Kidney tubule cell (primary cell): ENCODE results near the gene PSAPL1.

Experiments
- DNase-seq: peaks from one replicate; pipeline ENCODE4 v3.0.0-alpha.2; 2018; ENCODE audit warnings: low spot score

PSAPL1 gene

DNA sequence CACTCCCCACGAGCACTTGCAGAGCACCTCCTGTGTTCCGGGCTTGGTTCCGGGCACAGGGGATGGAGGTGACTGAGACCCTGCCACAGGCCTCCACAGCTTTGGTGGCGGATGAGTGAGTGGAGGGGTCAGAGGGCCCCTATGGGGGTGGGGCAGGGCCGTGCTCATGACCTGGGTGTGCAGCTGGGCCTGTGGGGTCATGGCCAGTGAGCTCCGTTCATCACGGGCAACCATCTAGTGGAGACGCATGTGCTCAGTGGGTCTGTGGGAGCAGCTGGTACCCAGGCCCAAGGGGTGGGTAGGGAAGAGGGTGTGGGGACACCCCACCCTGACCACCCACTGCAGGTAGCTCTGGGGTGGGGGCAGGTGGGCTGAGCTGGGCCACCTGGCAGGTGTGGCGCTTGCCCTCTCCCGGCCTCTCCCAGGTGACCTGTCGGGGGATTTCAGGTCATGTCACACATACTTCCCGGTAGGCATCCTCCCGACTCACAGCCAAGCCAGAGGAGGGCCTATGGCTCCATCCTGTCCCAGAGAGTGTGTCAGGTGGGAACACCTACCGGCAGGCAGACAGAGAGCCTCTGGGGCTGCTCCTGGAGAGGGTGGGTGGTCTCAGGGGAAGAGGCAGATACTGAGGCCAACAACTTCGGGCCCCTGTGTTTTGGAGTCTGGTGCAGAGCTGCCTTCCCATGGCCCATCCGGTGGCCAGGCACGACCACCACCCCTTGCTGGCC is 3.6 kb downstream of the PSAPL1 start:
- DNase-seq, result no peak

DNA sequence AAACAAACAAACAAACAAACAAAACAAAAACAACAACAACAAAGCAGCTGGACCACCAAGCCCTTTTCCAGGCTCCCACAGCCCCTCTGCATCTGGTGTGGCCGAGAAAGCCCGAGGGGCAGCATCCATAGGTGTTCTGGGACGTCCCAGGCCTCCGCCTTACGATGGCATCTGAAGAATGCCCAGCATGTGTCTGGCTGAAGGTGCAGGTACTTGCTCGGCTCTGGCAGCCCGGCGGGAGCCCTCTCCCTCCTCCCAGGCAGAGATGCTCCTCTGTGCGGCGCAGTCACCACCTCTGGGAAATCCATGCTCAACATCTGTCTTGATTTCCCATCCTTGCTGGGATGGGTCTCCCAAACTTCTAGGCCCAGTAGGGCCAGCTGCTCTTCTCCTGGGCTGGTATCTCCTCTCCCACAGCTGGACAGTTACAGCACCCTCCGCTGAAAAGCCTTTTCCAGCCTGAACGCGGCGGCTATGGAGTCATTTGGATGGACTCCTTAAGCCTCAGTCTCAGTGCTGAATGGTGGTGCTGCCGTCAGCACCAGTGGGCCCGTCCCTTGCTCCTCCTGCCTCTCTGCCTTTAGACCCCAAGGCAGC is 4.3 kb downstream of the PSAPL1 start:
- DNase-seq, result peak; percentile 20

DNA sequence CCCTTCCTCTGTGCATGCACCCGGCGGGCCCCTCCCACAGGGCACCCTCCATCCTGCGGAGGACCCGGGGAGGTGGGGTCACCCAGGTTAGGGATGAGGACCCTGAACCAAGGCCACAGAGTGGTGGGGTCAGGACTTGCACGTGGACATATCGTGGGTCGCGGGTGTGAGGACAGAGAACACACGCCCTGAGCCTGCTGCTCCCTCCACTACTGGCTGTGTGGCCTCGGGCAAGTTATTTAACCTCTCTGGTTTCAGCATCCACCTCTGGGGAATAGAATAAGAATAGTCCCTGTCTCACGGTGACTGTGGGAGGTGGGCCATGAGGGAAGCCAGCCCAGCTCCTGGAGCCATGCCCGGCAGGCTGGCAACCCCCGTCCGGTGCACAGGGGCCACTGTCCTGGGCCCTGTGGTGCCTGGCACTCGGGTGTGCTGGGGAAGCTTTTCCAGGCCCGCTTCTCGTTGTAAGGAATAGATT is 5.1 kb downstream of the PSAPL1 start:
- DNase-seq, result no peak

GRCh38 chr4:7429069-7429416 is 5.7 kb downstream of the PSAPL1 start:
- no peak for DNase-seq

- DNase-seq, result no peak
These were observed 6.3 kb downstream of the PSAPL1 start for GRCh38 chr4:7428261-7429068.

DNA sequence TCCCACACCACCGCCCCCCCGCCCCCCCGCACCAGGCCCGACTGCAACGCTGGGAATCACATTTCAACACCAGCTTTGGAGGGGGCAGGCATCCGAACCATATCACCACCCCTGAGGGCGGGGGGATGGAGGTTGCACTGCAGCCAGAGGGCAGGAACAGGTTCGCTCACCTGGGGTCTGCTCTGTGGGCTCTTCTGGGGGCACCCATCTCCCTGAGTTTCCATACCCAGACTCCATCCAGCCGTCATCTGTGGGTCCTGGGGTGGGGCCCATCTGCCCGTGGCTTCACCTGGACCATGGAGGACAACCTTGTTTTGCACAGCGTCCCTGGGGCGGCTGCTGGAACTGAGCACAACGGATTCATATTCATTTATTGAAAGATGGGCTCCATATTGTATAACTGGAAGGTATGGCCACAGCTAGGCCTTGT is 6.9 kb downstream of the PSAPL1 start:
- DNase-seq, result no peak

GRCh38 chr4:7427361-7427760 is 7.4 kb downstream of the PSAPL1 start:
- DNase-seq, result no peak

DNA sequence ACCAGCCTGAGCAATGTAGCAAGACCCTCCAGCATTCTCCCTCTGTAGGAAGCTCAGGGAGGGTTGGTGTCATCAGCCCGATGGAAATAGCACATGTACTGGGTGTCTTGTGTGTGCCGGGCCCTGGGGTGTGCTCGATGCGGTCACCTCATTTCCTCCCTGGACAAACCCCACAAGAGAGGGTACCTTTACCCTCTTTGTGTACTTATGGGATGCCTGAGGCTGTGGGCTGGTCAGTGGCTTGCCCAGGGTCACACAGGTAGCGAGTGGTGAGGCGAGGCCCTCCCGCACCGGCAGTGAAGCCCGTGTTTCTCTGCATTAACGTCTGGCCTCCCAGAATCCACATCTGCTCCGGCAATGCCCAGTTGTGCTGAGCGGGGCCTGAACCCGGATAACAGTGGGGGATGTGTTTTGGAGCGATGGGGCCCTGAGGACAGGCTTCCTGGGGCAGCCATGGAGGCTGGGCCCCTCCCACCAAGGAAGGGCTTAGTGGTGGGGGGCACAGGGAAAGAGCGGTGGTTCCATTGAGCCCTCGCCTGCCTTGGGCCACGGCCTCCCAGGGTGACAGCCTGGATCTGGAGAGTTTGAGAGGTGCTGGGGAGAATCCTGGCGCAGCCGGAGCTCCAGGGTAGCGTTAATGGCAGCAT is 8.1 kb downstream of the PSAPL1 start:
- no peak for DNase-seq

- DNase-seq, result no peak
These were observed 8.9 kb downstream of the PSAPL1 start for GRCh38 chr4:7425591-7426468.

DNA sequence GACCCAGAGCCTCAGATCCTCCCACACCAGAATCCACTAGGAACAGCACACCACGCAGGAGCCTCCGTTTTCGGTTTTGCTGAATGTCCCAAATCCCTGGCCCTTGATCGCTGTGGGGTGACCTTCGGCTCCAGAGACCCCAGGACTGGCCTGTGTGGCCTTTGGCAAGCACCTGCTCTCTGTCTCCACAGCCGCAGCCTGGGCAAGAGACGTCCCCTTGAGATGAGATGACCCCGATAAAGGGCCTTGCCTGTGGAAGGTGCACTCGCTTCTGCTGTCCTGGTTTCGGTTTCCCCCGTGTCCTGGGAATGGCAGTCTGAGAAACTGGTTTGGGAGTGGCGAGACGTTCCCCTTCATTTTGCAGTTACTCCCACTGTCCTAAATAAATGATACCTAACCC is 9.6 kb downstream of the PSAPL1 start:
- no peak for DNase-seq

DNA sequence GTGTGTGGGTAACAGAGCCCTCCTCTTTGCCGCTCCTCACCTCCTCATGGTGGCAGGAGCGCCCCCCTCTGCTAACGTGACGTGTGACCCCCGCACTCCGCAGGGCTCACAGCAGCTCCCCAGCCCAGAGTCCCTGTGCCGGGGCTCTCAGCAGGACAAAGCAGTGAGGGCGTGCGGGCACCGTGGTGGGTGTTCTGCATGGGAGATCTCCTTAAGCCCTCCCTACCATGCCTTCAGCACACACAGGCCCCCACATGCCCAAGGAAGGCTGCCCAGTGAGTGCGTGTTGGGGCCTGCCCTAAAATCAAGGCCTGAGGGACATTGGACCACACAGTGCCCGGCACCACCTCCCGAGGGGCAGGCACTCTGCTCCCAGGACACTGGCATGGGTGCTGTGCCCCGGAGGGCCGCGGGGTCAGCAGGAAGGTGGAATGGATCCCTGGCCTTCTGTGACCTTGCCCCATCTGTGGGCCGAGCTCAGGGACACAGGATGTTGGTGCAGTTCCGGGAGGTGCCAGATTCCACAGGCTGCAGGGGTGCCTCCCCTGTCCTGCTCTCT is 10.1 kb downstream of the PSAPL1 start:
- DNase-seq, result no peak

DNA sequence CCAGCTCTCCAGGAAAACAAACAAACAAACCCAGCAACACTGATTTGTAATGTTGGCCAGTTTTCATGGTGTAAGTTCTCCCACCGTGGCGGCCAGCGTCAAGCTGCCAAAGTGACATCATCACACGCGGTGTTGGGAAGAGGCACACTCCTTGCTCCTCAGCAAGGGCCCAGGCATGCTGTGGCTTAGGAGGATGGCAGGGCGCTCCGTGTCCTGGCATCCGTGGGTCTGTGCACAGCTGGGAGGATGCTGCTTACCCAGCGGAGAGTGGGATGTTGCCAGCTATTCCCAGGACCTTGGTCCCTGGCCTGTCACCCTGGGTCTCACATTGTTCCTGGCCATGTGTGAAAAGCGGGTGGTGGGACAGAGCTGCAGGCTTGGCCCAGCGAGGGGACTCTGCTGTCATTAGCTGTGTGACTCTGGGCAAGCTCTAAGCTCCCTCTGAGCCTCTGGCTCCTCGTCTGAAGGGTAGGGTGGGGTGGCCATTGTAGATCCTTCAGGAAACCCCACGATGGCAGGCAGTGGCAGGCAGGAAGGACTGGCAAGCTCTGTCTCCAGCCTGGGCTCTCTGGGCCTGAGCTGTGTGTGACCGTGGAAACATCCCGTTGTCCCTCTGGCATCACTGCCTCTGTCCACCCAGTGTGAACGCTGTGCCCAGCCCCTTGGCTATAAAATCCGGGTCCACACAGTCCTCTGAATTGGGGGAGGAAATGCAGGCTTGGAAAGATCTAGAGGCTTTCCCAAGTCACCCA is 10.8 kb downstream of the PSAPL1 start:
- DNase-seq, result no peak

DNA sequence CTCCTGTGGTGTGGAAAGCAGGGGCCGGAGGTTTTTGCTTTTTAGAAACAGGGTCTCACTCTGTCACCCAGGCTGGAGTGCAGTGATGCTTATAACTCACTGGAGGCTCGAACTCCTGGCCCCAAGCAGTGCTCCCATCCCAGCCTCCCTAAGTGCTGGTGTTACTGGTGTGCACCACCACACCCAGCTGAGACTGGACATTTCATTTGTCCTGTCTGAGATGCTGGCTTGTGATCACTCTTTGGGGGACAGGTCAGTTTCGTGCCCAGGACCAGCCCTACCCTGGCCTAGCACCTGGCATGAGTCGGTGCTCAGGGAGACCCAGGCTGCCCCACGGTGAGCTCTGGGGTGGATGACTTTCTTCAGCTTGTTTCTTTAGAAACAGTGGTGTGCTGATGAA is 11.3 kb downstream of the PSAPL1 start:
- no peak for DNase-seq

DNA sequence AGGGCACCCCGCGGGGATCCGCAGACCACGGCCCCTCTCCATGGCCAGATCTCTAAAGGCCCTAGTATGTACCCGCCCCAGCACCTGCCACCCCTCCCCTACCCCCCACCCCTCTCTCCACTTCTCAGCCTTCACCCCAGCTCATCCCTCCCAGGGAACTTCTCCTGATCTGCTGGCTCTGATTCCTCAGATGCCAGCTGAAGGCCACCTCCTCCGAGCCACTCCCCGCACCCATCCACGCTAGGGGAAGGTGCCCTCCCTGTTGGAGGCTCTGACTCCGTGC is 11.9 kb downstream of the PSAPL1 start:
- no peak for DNase-seq

- no peak for DNase-seq
These were observed 12.4 kb downstream of the PSAPL1 start for GRCh38 chr4:7422151-7422897.

GRCh38 chr4:7421356-7422150 is 13.2 kb downstream of the PSAPL1 start:
- no peak for DNase-seq

GRCh38 chr4:7420661-7421040 is 14.1 kb downstream of the PSAPL1 start:
- DNase-seq, result no peak

- DNase-seq, result no peak
These were observed 14.6 kb downstream of the PSAPL1 start for GRCh38 chr4:7419961-7420660.
